Activated naive CD8-positive, alpha-beta T cell (primary cell): ENCODE results near the gene TP73.

Experiments used
- H3K27ac Mint-ChIP-seq: one replicate; pipeline ENCODE4 v1.8.0; 2021; ENCODE audit warnings: mixed read lengths
- H3K27me3 Mint-ChIP-seq: one replicate; pipeline ENCODE4 v1.8.0; 2021; ENCODE audit warnings: mixed read lengths
- H3K36me3 Mint-ChIP-seq: one replicate; pipeline ENCODE4 v1.8.0; 2021; ENCODE audit warnings: mixed read lengths
- H3K4me1 Mint-ChIP-seq: one replicate; pipeline ENCODE4 v1.8.0; 2021; ENCODE audit warnings: low read depth, mixed read lengths
- H3K4me3 Mint-ChIP-seq: one replicate; pipeline ENCODE4 v1.8.0; 2021; ENCODE audit warnings: mild to moderate bottlenecking, mixed read lengths
- H3K9me3 Mint-ChIP-seq: one replicate; pipeline ENCODE4 v1.8.0; 2021; ENCODE audit warnings: low read depth, mixed read lengths

Gene TP73

DNA sequence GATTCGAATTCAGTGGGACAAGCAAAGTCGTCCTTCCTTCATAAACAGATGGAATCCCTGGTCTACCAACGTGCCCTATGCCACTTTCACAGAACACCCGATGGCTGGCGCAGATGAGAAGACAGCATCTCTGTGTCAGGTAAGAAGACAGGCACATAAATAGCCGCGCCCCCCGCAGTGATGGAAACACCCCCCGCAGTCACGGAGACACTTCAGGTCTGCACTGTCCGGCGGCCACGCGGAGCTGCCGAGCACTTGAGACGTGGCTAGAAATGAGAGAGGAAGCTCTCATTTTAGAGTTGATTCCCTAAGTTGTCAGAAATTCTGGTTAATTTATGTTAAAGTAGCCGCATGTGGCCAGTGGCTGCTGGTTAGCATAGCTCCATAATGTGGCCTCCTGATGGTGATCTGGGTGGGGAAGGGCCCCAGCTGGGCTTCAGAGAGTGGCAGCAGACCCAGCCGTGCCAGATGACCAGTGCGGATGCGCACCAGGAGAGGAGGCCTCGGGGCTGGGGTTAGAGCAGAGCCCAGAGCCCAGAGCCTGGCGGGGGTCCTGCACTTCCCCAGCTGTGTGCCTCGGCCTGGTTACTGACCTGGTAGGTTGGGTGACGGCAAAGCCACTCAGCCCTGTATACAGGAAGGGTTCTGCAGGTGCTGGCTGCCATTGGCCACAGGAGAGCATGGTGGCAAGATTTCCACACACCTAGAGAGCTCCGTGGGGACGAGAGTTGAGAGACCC is 24.6 kb upstream of the TP73 start:
- Mint-ChIP-seq H3K4me3 (no peak overlapping the region), H3K9me3 (no peaks in the 10 kb centered on the region), H3K27ac (no peak overlapping the region), H3K36me3 (no peaks in the 10 kb centered on the region), H3K27me3 (no peaks in the 10 kb centered on the region), H3K4me1 (peaks cover 26% of the 10 kb centered on the region)

DNA sequence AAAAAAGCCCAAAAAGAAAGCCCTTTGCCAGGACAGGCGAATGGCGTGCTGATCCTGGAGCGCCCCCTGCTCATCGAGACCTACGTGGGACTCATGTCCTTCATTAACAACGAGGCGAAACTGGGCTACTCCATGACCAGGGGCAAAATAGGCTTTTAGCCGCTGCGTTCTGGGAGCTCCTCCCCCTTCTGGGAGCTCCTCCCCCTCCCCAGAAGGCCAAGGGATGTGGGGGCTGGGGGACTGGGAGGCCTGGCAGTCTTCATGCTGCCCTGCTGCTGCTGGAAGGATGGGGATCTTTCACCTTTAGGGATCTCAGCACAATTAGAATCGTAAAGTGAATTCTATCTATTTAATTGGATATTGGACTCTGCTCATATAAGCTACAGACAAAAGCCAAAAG is 23.9 kb upstream of the TP73 start:
- no peaks in the 10 kb centered on the region for H3K36me3 Mint-ChIP-seq
- no peak overlapping the region for H3K4me3 Mint-ChIP-seq

DNA sequence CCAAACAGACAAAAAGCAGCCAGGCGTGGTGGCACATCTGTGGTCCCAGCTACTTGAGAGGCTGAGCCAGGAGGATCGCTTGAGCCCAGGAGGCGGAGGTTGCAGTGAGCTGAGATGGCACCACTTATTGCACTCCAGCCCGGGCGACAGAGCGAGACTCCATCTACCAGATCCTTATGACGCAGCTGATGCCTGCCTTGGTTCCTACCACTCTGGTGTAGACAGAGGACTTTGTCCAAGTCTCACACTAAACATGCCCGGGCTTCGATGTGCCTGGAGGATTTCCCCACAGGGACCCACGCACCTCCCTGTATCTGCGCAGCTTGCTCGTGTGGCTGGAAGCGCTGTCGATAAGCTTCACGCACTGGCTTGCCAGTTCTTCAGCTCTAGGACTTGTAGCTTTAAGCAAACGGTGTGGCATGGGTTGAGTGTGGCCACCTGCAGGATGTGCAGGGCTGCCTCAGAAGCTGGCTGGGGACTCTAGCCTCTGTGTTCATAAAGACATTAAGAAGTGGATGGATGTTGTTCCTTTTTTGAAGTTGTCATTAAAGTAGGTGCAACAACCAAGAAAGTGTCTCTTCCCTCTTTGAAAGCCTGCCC is 22.7 kb upstream of the TP73 start:
- peaks cover 8% of the 10 kb centered on the region for H3K4me1 Mint-ChIP-seq
- H3K27ac Mint-ChIP-seq, result no peak overlapping the region
- no peaks in the 10 kb centered on the region for H3K27me3 Mint-ChIP-seq
- no peak overlapping the region for H3K4me3 Mint-ChIP-seq
- no peaks in the 10 kb centered on the region for H3K36me3 Mint-ChIP-seq
- H3K9me3 Mint-ChIP-seq, result no peaks in the 10 kb centered on the region

More for the DNA sequence above, 23.9 kb upstream of the TP73 start:
- no peak overlapping the region for H3K27ac Mint-ChIP-seq
- no peaks in the 10 kb centered on the region for H3K27me3 Mint-ChIP-seq
- H3K4me1 Mint-ChIP-seq, result peaks cover 18% of the 10 kb centered on the region
- no peaks in the 10 kb centered on the region for H3K9me3 Mint-ChIP-seq

DNA sequence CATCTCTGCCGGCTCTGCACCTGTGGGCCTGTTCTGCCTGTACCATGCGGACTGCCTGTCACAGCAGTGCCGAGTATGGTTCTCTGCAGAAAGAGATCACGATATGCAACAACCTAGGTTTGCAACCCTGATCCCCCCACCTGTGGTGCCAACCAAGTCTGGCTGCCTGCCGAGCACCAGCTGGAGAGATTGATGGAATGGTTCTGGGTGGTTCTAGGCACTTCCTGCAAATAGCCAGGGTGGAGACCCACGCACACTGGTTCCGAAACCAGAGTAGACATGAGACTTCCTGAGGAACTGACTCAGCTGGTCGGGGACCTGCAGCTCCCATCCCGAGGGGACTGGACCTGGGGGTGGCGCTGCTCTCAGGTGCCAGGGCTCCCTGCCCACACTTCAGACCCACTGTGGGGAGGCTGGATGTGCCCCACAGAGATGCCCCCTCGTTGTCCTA is 22.1 kb upstream of the TP73 start:
- Mint-ChIP-seq H3K9me3 (no peaks in the 10 kb centered on the region), H3K4me3 (no peak overlapping the region), H3K4me1 (peaks cover 8% of the 10 kb centered on the region), H3K36me3 (no peaks in the 10 kb centered on the region), H3K27ac (no peak overlapping the region), H3K27me3 (no peaks in the 10 kb centered on the region)

DNA sequence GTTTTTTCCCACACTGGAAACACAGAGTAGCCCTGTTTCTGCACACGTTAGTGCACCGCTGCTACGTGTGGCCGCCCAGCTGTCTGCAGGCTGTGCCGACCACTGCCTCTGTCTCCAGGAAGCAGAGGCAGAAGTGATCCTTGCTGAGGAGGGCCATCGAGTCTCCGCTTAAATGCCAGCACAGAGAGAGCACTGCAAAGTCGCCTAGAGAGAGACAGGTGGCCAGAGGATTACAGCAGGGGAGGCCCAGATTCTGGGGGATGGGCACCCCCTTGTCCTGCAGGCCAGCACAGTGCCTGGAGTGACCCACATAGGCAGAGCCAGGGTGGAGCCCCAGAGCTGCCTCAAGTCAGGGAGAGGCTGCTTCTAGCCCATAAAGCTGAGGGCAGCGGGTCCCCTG is 21.4 kb upstream of the TP73 start:
- H3K36me3 Mint-ChIP-seq, result no peaks in the 10 kb centered on the region
- no peak overlapping the region for H3K27ac Mint-ChIP-seq

DNA sequence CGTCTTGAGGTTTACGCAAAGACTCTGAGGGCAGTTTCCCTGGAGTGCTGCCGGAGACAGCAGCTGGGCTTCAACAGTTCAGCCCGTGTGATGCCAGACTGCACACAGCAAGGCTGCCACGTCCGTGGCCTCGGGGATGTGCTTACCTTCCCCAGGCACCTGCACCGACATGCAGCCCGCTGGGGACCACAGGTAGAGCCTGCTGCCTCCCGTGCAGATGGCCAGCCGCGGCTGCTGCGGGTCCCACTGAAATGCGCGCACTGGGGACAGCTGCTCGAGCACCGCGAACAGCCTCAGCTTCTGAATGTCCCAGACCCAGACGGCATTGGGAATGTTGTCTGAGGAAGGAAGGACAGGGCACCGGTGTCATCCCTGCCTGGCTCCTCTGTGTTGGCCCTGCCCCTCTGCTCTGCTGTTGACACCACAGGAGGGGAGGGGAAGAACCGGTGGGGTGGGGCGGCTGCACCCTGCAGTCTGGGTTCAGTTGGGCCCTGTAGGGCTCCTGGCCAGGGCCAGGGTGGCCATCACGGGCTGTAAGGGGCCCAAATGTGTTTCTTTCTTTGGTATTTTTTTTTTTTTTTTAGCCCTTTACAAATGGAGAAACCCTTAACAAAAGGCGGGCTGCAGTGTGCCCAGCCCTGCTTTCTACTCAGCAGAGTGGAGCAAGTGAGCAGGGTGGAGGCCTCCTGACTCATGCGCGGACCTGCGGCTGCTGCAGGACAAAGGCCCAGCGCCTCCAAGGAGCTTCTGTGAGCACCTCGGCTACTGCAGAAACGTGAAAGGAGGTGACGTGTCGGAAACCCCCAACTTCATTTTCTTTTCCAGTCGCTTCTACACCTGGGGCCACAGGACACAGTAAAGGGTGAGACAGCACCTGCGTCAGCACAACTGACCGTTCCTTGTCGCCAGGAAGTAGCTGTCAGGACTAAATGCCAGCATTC is 20.7 kb upstream of the TP73 start:
- Mint-ChIP-seq H3K4me3 (no peak overlapping the region), H3K9me3 (no peaks in the 10 kb centered on the region), H3K36me3 (no peaks in the 10 kb centered on the region), H3K27ac (no peak overlapping the region), H3K27me3 (no peaks in the 10 kb centered on the region), H3K4me1 (no peaks in the 10 kb centered on the region)

More for the DNA sequence above, 21.4 kb upstream of the TP73 start:
- Mint-ChIP-seq H3K4me1 (peaks cover 4% of the 10 kb centered on the region), H3K9me3 (no peaks in the 10 kb centered on the region), H3K4me3 (no peak overlapping the region), H3K27me3 (no peaks in the 10 kb centered on the region)

DNA sequence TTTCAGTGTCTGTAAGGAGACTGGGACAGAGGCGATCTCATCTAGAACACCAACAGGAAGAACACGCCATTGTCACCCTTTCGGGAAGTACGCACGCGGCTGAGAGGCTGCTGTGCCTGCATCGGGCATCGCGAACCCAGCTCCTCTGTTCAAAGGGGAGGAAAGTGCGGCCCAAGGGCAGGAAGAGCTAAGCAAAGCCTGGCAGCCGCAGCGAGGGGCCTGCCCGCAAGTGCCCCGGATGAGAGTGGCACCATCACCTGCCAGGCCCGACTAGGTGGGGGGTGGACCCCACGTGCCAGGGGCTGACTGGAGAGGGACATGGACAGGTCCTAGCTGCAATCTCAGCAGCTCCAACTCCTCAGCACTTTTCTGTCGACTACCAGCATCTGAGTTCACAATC is 20.0 kb upstream of the TP73 start:
- no peaks in the 10 kb centered on the region for H3K36me3 Mint-ChIP-seq
- no peaks in the 10 kb centered on the region for H3K9me3 Mint-ChIP-seq
- H3K27ac Mint-ChIP-seq, result no peak overlapping the region
- no peaks in the 10 kb centered on the region for H3K27me3 Mint-ChIP-seq
- no peak overlapping the region for H3K4me3 Mint-ChIP-seq
- no peaks in the 10 kb centered on the region for H3K4me1 Mint-ChIP-seq

DNA sequence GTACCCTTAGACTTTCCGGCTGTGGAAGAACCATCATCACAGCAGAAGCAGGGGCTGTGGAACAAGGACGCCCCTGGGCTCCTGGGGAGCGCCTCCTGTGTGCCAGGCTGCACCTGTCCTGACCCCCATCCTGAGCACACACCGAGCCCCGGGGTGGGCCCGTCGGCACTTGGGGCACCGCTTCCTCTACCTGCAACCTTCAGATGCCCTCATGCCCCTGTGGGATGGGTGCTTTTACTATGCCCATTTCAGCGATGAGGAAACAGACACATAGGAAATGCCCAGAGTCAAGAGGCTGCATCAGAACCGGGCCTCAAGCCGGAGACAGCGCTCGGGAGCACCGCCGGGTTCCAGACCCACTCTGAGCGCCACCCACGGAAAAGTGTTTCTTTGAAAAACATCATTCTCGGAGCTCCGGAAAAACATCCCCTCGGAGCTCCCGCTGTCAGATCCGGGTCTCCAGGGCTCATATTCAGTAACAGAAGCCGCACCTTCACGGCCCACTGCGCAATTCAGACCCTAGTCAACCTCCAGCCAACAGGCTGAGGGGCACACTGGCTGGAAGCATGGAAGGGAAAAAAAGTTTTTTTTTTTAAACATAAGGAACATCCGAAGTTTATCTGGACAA is 19.5 kb upstream of the TP73 start:
- H3K27ac Mint-ChIP-seq, result no peak overlapping the region

DNA sequence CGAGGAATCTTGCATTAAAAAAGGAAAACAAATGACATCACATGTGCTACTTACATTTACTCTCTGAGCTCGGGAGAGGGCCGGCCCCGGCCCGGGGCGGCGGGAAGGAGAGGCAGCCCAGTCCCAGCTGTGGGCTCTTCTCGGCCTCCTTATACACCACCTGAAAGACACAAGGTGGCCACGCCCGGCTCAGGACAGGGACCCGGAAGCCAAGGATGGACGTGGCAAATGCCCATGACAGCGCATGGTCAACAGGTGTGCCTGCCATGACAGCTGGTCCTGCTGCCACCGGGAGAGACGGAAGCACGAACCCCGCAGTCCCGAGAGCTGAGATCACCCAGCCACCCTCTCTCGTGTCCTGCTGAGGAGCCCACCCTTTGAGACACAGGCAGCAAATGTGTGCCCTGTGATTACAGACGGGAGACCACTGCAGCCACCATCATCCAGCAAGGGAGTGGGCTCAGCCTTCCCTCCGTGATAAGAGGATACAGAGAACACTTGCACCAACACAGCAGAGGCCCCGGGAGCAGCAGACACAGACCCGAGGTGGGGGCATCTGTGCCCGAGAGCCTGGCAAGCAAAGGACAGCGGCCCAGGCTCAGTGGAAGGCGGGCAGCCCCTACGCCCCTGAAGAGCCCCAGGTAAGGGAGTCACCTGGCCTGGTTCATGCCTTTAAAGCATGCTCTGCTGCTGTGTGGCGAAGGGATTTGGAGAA is 18.8 kb upstream of the TP73 start:
- no peaks in the 10 kb centered on the region for H3K27me3 Mint-ChIP-seq
- no peaks in the 10 kb centered on the region for H3K4me1 Mint-ChIP-seq
- no peaks in the 10 kb centered on the region for H3K36me3 Mint-ChIP-seq
- H3K4me3 Mint-ChIP-seq, result no peak overlapping the region
- no peak overlapping the region for H3K27ac Mint-ChIP-seq
- H3K9me3 Mint-ChIP-seq, result no peaks in the 10 kb centered on the region

More for the DNA sequence above, 19.5 kb upstream of the TP73 start:
- H3K4me3 Mint-ChIP-seq, result no peak overlapping the region
- H3K9me3 Mint-ChIP-seq, result no peaks in the 10 kb centered on the region
- H3K27me3 Mint-ChIP-seq, result no peaks in the 10 kb centered on the region
- no peaks in the 10 kb centered on the region for H3K36me3 Mint-ChIP-seq
- no peaks in the 10 kb centered on the region for H3K4me1 Mint-ChIP-seq

DNA sequence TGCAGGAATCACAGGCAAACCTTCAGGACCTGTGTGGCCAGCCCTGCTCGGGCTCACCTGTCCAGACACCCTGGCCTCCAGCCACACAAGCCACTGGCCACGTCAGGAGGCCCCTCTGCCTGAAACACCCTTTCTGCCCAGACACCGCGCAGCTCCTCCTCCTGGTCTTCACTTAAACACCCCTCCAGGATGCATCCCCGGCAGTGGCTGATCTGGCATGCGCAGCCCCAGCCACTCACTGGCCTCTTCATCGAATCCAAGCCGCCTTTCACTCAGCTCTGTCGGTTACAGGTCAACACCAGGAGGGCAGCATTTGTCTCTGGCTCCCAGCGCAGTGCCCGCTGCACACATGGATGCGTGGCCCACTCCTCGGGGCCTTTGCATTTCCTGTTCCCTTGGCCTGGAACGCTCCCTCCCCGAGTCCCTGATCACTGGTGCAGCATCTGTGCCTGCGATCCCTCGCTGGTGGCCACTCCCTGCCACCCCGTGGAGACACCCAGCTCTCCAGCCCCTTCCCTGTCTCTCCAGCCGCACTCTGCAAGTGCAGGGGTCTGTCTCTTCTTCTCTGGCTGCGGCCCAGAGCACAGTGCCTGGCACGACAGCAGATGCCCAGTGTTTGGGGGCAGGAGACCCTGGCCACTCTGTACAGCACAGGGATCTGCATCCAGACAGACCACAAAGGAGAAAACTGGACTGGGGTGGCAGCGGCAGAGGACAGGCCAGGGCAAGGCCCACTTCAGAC is 18.1 kb upstream of the TP73 start:
- no peaks in the 10 kb centered on the region for H3K4me1 Mint-ChIP-seq
- H3K9me3 Mint-ChIP-seq, result no peaks in the 10 kb centered on the region
- H3K36me3 Mint-ChIP-seq, result no peaks in the 10 kb centered on the region
- no peak overlapping the region for H3K4me3 Mint-ChIP-seq
- H3K27ac Mint-ChIP-seq, result no peak overlapping the region
- H3K27me3 Mint-ChIP-seq, result no peaks in the 10 kb centered on the region

DNA sequence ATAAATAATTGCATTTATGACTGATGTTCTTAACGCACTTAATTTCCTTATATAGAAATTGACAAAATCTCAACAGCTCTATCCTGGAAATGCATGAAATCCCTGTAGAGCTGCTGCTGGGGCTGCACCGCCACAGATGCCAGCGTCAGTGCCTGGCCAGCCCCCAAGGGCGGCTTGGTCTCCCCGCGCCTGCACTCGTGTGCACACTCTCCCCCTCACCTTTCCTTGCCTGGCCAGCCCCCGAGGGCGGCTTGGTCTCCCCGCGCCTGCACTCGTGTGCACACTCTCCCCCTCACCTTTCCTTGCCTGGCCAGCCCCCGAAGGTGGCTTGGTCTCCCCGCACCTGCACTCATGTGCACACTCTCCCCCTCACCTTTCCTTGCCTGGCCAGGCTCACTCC is 16.2 kb upstream of the TP73 start:
- no peaks in the 10 kb centered on the region for H3K27me3 Mint-ChIP-seq
- no peaks in the 10 kb centered on the region for H3K4me1 Mint-ChIP-seq
- no peaks in the 10 kb centered on the region for H3K36me3 Mint-ChIP-seq
- no peaks in the 10 kb centered on the region for H3K9me3 Mint-ChIP-seq
- H3K27ac Mint-ChIP-seq, result no peak overlapping the region
- H3K4me3 Mint-ChIP-seq, result no peak overlapping the region

DNA sequence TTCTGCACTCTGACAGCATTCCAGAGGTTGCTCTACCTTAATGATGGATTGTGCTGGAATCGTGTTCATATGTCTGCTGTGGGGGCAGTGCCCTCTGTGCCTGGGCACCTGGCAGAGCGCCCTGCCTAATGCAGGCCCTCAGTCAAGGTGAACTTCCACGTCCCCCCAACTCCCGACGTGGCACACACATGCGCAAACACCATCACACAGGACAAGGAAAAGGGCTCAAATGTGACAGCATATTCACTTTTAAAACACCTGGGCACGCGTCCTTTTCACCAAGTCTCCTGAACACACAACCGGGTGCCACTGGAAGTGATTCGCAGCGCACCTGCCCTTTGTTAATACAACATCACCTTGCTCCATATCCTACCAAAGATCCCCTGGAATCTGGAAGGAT is 15.8 kb upstream of the TP73 start:
- Mint-ChIP-seq H3K27ac (no peak overlapping the region), H3K9me3 (no peaks in the 10 kb centered on the region), H3K4me3 (no peak overlapping the region), H3K27me3 (no peaks in the 10 kb centered on the region), H3K4me1 (no peaks in the 10 kb centered on the region), H3K36me3 (no peaks in the 10 kb centered on the region)

DNA sequence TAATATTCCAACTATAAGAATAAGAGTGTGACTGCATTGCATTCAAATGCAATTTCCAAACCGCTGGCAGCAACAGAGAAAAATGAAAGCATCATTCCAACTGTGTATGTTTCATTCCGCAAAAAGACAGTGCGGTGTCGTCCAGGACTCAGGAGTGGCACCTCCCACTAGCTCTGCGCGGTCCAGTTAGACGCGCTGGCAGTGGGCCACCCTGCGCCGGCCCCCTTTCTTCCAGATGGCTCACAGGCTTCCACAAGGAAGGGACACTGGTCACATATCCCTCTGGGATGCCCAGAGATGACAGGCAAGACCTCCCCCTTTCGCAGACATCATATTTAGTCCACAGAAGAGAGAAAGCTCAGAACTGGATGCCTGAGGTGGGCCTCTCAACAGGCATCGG is 14.3 kb upstream of the TP73 start:
- no peaks in the 10 kb centered on the region for H3K4me1 Mint-ChIP-seq
- H3K36me3 Mint-ChIP-seq, result peaks cover 2% of the 10 kb centered on the region
- no peaks in the 10 kb centered on the region for H3K27me3 Mint-ChIP-seq
- no peak overlapping the region for H3K27ac Mint-ChIP-seq
- H3K4me3 Mint-ChIP-seq, result no peak overlapping the region
- no peaks in the 10 kb centered on the region for H3K9me3 Mint-ChIP-seq

DNA sequence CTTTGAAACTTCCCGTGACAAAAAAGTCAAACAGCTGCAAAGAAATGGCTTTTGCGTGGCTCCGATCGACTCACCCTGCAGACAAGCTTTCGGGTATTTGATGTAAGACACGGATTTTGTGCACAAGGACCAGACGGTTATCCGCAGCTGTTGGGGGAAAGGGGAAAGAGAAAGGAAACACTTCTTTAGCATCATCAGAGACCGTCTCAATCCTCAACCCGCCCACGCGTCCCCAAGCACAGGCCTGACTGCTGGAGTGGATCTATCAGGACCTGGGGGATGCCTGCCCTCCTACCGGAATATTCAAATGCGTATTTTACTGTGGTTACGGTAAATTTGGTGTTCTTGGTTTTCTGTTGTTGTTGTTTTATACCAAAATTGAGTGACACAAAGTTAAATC is 13.6 kb upstream of the TP73 start:
- Mint-ChIP-seq H3K9me3 (no peaks in the 10 kb centered on the region), H3K4me1 (no peaks in the 10 kb centered on the region), H3K27ac (no peak overlapping the region), H3K4me3 (no peak overlapping the region), H3K27me3 (no peaks in the 10 kb centered on the region), H3K36me3 (peaks cover 2% of the 10 kb centered on the region)
